ENCODE data around the gene SGMS1.

DNA sequence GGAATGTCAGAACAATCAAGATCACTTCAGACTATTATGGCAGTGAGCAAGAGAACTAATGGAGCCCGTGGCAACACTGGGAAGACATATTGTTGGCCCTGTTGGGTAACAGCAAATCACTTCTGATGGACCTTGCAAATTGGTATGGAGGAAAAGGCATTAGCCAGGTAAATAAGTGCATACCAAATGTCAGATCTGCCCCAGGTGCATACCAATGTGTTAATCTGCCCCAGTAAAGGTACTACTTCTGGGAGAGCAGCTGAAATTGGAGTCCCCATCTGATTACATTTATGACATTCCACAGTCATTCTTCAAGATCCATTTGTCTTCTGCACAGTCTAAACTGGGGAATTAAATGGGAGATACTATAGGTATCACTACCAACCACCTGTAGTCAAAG lies 3.7 kb upstream of the SGMS1 start:
- TF ChIP-seq, protein P1, sequence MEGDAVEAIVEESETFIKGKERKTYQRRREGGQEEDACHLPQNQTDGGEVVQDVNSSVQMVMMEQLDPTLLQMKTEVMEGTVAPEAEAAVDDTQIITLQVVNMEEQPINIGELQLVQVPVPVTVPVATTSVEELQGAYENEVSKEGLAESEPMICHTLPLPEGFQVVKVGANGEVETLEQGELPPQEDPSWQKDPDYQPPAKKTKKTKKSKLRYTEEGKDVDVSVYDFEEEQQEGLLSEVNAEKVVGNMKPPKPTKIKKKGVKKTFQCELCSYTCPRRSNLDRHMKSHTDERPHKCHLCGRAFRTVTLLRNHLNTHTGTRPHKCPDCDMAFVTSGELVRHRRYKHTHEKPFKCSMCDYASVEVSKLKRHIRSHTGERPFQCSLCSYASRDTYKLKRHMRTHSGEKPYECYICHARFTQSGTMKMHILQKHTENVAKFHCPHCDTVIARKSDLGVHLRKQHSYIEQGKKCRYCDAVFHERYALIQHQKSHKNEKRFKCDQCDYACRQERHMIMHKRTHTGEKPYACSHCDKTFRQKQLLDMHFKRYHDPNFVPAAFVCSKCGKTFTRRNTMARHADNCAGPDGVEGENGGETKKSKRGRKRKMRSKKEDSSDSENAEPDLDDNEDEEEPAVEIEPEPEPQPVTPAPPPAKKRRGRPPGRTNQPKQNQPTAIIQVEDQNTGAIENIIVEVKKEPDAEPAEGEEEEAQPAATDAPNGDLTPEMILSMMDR (IDR thresholded peaks at IDR 0.05) = no peak
- no peak for TF ChIP-seq POLR2A (IDR thresholded peaks at IDR 0.05)
- no peak for TF ChIP-seq POLR2AphosphoS5 (IDR thresholded peaks at IDR 0.05)

All from breast epithelium (tissue), 3 donors.